HEK293 (cell line): Measurements from ENCODE around the gene SLC10A1.
A peak's percentile ranks its signal among the peaks of the same experiment; 100 is the strongest.

Experiments used
- CTCF ChIA-PET: fragments of 350-600 bp; formaldehyde crosslinking; extraction: SDS; loops from one replicate; lab custom pipeline; 2021; ENCODE audit warnings: antibody characterized with exemption; lab: Yijun Ruan, JAX
- POLR2A ChIA-PET: fragments of 300-600 bp; formaldehyde crosslinking; extraction: SDS; loops from one replicate; lab custom pipeline; 2020; ENCODE audit warnings: antibody characterized with exemption, inconsistent platforms; lab: Yijun Ruan, JAX
- H3K27ac ChIP-seq: fragments of 200-500 bp; sonication (Bioruptor generic); 2 replicates; pipeline ENCODE4 v1.5.1; 2014; ENCODE audit warnings: low read depth, low read length, control low read depth, inconsistent platforms; ENCODE audit errors: extremely low read depth
- H3K36me3 ChIP-seq, 2 experiments: fragments of 200-500 bp in 1 of 2; sonication (Bioruptor generic) in 1 of 2; 1 replicate in 1 of 2; 2 replicates in 1 of 2; pipeline ENCODE4 v1.5.1; 2014 to 2017; ENCODE audit warnings: inconsistent platforms in 2 of 2, low read length in 2 of 2; ENCODE audit not compliant: control insufficient read depth in 2 of 2, insufficient read depth in 1 of 2
- H3K4me1 ChIP-seq: fragments of 200-500 bp; sonication (Bioruptor generic); 2 replicates; pipeline ENCODE4 v1.5.1; 2014; ENCODE audit warnings: mild to moderate bottlenecking, low read length, inconsistent platforms; ENCODE audit not compliant: control insufficient read depth, insufficient read depth
- H3K4me3 ChIP-seq: 2 replicates; pipeline ENCODE4 v1.5.1; 2011; ENCODE audit warnings: low read depth, mild to moderate bottlenecking, control low read depth, low read length, moderate library complexity
- H3K9me3 ChIP-seq: fragments of 200-500 bp; sonication (Bioruptor generic); 2 replicates; pipeline ENCODE4 v1.5.1; 2014; ENCODE audit warnings: low read depth, low read length, inconsistent platforms; ENCODE audit not compliant: control insufficient read depth, insufficient read depth
- ATF2 ChIP-seq: fragments of 450-650 bp; formaldehyde crosslinking; IDR thresholded peaks from 2 replicates; pipeline ENCODE4 v1.5.1; 2016; ENCODE audit warnings: missing biosample characterization, missing genetic modification characterization, low read depth
- INSM2 ChIP-seq: fragments of 450-650 bp; formaldehyde crosslinking; IDR thresholded peaks from 2 replicates; pipeline ENCODE4 v1.5.1; 2016; ENCODE audit warnings: missing biosample characterization, missing genetic modification characterization
- KLF10 ChIP-seq: fragments of 450-650 bp; IDR thresholded peaks from 2 replicates; pipeline ENCODE4 v1.5.1; 2018; ENCODE audit warnings: missing biosample characterization, mild to moderate bottlenecking, missing genetic modification characterization
- KLF17 ChIP-seq: fragments of 450-650 bp; formaldehyde crosslinking; IDR thresholded peaks from 2 replicates; pipeline ENCODE4 v1.5.1; 2016; ENCODE audit warnings: missing biosample characterization, missing genetic modification characterization
- MEIS1 ChIP-seq: sonication (generic); formaldehyde crosslinking; IDR thresholded peaks from 2 replicates; pipeline ENCODE4 v1.8.1; 2022; ENCODE audit warnings: missing genetic modification reagents, mild to moderate bottlenecking, borderline replicate concordance
- SCRT1 ChIP-seq: fragments of 450-650 bp; formaldehyde crosslinking; IDR thresholded peaks from 2 replicates; pipeline ENCODE4 v1.5.1; 2016; ENCODE audit warnings: missing biosample characterization, missing genetic modification characterization, borderline replicate concordance
- SCRT2 ChIP-seq: fragments of 450-650 bp; formaldehyde crosslinking; IDR thresholded peaks from 2 replicates; pipeline ENCODE4 v1.5.1; 2016; ENCODE audit warnings: missing biosample characterization, missing genetic modification characterization
- TSHZ1 ChIP-seq: fragments of 450-650 bp; formaldehyde crosslinking; IDR thresholded peaks from 2 replicates; pipeline ENCODE4 v1.5.1; 2016; ENCODE audit warnings: missing biosample characterization, missing genetic modification characterization, borderline replicate concordance
- ZBTB1 ChIP-seq: fragments of 450-650 bp; formaldehyde crosslinking; IDR thresholded peaks from 2 replicates; pipeline ENCODE4 v1.5.1; 2016; ENCODE audit warnings: missing biosample characterization, missing genetic modification characterization
- ZBTB7A ChIP-seq: fragments of 450-650 bp; formaldehyde crosslinking; IDR thresholded peaks from 2 replicates; pipeline ENCODE4 v1.5.1; 2016; ENCODE audit warnings: low read depth, missing biosample characterization, missing genetic modification characterization
- ZFP41 ChIP-seq: fragments of 450-650 bp; formaldehyde crosslinking; IDR thresholded peaks from 2 replicates; pipeline ENCODE4 v1.5.1; 2016; ENCODE audit warnings: missing biosample characterization, missing genetic modification characterization, borderline replicate concordance
- ZNF114 ChIP-seq: fragments of 450-650 bp; formaldehyde crosslinking; IDR thresholded peaks from 2 replicates; pipeline ENCODE4 v1.5.0; 2017; ENCODE audit warnings: missing biosample characterization, missing genetic modification characterization
- ZNF175 ChIP-seq: fragments of 450-650 bp; formaldehyde crosslinking; IDR thresholded peaks from 2 replicates; pipeline ENCODE4 v1.5.1; 2016; ENCODE audit warnings: missing biosample characterization, missing genetic modification characterization
- ZNF248 ChIP-seq: fragments of 450-650 bp; formaldehyde crosslinking; IDR thresholded peaks from 2 replicates; pipeline ENCODE4 v1.5.1; 2017; ENCODE audit warnings: missing biosample characterization, missing genetic modification characterization
- ZNF280C ChIP-seq: fragments of 450-650 bp; formaldehyde crosslinking; IDR thresholded peaks from 2 replicates; pipeline ENCODE4 v1.5.1; 2016; ENCODE audit warnings: missing biosample characterization, missing genetic modification characterization
- ZNF76 ChIP-seq: fragments of 450-650 bp; formaldehyde crosslinking; IDR thresholded peaks from 2 replicates; pipeline ENCODE4; 2016; ENCODE audit warnings: low read depth, missing biosample characterization, missing genetic modification characterization, borderline replicate concordance
- ZNF785 ChIP-seq: fragments of 450-650 bp; formaldehyde crosslinking; IDR thresholded peaks from 2 replicates; pipeline ENCODE4 v1.5.1; 2016; ENCODE audit warnings: missing biosample characterization, missing genetic modification characterization
- ZSCAN18 ChIP-seq: fragments of 450-650 bp; formaldehyde crosslinking; IDR thresholded peaks from 2 replicates; pipeline ENCODE4 v1.5.1; 2016; ENCODE audit warnings: missing biosample characterization, missing genetic modification characterization
- TF ChIP-seq, protein P1 (sequence below): fragments of 450-650 bp; formaldehyde crosslinking; IDR thresholded peaks from 2 replicates; pipeline ENCODE4 v1.5.1; 2016; ENCODE audit warnings: missing biosample characterization, missing genetic modification characterization

The SLC10A1 gene

DNA sequence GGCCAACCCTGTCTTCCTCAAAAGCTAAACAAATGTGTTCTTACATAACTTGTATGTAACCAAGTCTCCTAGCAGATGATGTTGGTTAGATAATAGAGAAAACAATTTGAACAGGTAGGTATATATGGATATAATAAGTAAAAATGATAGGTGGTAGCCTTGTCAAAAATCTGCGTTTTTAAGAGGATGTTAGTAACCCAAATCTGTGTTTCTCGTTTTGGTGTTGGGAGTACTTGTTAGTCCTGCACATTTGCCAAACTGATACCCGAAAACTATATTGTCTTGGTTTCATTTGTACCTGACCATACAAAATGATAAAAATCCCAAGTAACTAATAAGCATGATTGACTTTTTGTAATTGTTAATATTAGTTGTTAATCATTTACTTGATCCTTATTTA lies 22.0 kb downstream of the SLC10A1 start:
- H3K4me1 ChIP-seq: no peaks in the 10 kb centered on the region
- H3K36me3 ChIP-seq: peaks cover 64 to 98% of the 10 kb centered on the region in 2 experiments
- ChIA-PET CTCF (no interaction called here), POLR2A (no interaction called here)
- no peak overlapping the region for H3K27ac ChIP-seq
- H3K4me3 ChIP-seq: no peak overlapping the region
- no peak for TF ChIP-seq ZNF785 (tag by site-specific recombination)
- no peak for TF ChIP-seq INSM2 (tag by site-specific recombination)
- no peak for TF ChIP-seq ZNF280C (tag by site-specific recombination)
- TF ChIP-seq ZNF76 (tag by site-specific recombination): no peak
- no peak for TF ChIP-seq ZNF248
- TF ChIP-seq ZNF175 (tag by site-specific recombination): no peak
- TF ChIP-seq ZNF114 (tag by site-specific recombination): no peak
- no peak for TF ChIP-seq MEIS1
- no peak for TF ChIP-seq ZFP41 (tag by site-specific recombination)
- no peak for TF ChIP-seq ZSCAN18 (tag by site-specific recombination)
- no peak for TF ChIP-seq KLF17
- no peak for TF ChIP-seq SCRT1 (tag by site-specific recombination)
- TF ChIP-seq, all 188 proteins: peak for 0
- no peaks in the 10 kb centered on the region for H3K9me3 ChIP-seq

GRCh38 chr14:69773571-69774276 lies 23.3 kb downstream of the SLC10A1 start:
- ChIA-PET POLR2A (interaction anchor here (1.1 to 2.2 kb wide), 2 partner anchors 9 to 11 kb away, joined by 4 to 11 read pairs; no protein-coding TSS in a partner anchor), CTCF (interaction anchor here (0.6 kb wide), 1 partner anchor 1950 kb away, joined by 3 read pairs; no protein-coding TSS in a partner anchor)
- no peaks in the 10 kb centered on the region for H3K4me1 ChIP-seq
- H3K9me3 ChIP-seq: no peaks in the 10 kb centered on the region
- peaks cover 71 to 98% of the 10 kb centered on the region in 2 experiments for H3K36me3 ChIP-seq
- no peak overlapping the region for H3K27ac ChIP-seq
- no peak overlapping the region for H3K4me3 ChIP-seq
- TF ChIP-seq ZBTB1: no peak
- no peak for TF ChIP-seq KLF10
- TF ChIP-seq SCRT2 (tag by site-specific recombination): peak; percentile 51
- TF ChIP-seq, protein P1, sequence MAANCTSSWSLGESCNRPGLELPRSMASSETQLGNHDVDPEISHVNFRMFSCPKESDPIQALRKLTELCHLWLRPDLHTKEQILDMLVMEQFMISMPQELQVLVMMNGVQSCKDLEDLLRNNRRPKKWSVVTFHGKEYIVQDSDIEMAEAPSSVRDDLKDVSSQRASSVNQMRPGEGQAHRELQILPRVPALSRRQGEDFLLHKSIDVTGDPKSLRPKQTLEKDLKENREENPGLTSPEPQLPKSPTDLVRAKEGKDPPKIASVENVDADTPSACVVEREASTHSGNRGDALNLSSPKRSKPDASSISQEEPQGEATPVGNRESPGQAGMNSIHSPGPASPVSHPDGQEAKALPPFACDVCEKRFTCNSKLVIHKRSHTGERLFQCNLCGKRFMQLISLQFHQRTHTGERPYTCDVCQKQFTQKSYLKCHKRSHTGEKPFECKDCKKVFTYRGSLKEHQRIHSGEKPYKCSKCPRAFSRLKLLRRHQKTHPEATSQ (tag by site-specific recombination): no peak
- TF ChIP-seq ATF2 (tag by site-specific recombination): no peak
- TF ChIP-seq ZBTB7A (tag by site-specific recombination): no peak
- TF ChIP-seq TSHZ1: no peak
